GM18858 (cell line): ENCODE data around the gene LHFPL3.

Source experiments
- ATAC-seq: cut with Tn5 transposase; IDR thresholded peaks from one replicate; pipeline ENCODE4 v1.9.1; 2021; ENCODE audit not compliant: unreplicated experiment

Gene LHFPL3

DNA sequence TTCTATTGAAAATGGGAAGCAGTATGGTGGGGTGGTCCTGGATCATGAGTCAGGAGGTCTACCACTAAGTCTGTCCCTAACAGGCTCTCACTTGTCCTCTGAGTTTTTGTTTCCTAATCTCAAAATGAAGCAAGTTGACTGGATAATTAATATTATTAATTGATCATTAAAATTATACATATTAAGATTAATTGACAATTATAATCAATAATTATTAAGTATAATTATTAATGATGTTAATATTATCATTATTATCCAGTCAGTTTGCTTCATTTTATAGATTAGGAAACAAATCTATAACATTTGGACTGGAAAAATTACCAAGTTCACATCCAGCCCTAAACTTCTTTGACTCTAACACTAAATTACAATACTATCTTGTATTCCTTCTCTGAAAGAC is 511.4 kb downstream of the LHFPL3 start:
- ATAC-seq: no peak

DNA sequence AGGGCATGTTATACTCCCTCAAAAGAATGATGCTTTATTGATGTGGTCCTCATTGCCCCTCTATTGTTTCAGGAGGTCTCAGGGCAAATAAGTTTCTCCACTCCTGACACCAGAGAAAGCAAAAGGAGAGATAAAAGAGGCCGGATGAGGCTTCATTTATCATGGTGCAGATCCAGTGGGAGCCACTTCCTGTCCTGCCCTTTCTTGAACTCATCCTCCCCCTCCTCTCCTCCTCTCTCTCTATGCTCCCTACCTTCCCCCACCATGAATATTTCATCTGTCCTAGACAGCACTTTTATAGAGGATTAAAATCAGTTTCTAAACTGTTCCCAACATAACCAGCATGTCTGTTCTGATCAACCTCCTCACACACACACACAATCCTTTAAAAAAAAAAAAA is 513.4 kb downstream of the LHFPL3 start:
- no peak for ATAC-seq

DNA sequence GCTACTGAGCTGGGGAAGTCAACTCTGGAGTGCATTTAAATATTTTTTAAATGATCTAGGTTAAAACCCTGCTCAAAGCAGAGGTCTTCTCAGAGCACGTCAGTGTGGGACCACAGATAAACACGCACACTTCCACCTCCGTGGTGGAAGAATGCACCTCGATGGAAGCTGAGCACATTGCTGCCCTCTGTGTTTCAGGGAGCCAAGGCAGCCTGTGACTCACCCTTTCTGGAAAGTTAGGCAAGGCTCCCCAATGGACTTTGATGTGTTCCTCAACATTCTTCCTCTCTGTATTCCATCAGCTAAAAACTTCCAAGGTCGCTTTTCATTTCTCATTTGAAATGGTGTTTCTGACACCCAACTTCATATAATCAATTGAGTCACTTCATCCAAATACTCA is 514.8 kb downstream of the LHFPL3 start:
- ATAC-seq: no peak

DNA sequence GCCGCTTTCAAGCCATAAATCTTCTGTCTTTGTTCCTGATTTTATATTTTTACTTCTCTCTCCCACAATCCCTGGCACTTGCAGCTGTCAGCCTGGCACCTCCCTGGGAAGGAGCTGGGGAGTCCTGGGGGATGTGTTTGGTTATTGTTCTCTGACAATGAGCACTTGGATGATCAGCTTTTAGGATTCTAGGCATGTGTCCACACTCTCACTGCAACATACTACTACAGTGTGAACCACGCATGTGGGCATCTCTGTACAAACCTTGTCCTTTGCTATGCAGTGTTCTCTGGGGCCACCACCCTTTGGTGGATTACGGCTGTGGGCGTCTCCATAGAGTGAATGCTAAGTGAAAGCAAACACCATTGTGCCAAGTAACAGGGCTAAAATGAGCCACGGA is 517.2 kb downstream of the LHFPL3 start:
- no peak for ATAC-seq

DNA sequence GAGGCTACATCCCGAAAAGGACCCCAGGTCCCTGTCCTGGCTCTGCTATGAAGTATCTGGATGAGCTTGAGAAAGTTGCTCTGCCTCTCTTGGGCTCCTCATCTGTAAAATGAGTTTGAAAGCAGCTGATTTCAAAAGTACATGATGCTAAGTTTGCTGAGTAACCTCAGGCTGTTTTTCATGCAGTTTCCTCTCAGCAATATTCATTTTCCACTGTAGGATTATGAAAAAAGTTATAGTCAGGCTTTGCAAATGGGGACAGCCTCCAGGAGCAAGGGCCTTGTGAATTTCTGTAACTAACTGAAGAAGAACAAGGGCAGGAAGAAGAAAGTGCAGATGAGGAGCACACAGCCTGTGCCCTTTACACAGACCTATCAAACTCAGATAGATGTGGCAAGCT is 518.3 kb downstream of the LHFPL3 start:
- ATAC-seq: no peak

DNA sequence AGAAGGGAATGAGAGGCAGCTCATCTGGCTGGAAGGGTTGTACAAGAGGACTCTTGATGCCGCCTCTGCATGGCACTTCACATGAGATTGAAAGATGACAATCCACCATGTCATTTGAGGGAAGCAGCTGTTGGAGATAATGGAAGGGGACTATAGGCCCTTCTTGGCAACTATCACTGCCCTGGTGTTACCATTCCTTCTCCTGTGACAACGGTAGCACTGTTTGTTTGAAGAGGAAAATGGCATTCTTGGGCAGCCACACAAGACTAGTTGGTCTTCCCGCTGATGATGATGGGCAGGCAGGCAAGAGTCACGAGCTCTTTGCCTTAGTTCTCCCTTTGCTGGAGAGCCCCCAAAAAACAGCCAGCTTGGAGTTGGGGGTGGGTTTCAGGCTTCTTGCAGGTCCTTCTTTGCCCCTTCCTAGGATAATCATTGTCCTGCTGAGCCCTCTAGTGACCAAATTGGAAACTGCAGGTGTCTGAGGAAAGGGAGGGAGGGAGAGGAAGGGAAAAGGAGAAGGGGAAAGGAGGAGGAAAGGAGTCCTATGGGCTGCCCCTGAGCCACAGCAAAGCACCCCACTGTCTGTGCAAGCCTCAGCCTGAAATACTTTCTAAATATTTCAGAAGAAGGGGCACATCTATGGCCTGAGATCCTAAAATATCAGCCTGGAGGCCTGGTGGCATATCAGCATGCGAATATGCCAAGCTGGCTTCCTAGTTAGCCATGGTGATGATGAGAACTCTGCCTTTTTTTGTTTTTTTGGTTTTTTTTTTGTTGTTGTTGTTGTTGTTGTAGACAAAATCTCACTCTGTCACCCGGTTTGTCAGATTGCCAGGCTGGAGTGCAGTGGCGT is 520.0 kb downstream of the LHFPL3 start:
- no peak for ATAC-seq

DNA sequence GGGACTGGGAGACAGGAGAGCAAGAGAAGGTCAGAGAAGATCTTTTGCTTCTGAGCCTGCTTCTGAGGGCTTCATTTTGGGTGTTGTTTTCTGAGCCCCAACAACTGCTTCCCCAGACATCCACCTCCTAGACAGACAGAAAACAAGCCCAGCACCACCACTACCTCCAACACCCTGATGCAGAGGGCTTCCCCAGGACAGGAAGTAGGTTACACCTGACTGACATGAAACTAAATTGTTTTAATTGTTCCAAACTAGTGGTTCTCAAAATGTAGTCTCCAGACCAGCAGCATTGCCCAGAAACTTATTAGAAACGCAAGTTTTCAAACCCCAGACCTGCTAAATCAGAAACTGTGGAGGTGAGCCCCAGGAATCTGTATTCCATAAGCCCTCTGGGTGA is 522.0 kb downstream of the LHFPL3 start:
- no peak for ATAC-seq

DNA sequence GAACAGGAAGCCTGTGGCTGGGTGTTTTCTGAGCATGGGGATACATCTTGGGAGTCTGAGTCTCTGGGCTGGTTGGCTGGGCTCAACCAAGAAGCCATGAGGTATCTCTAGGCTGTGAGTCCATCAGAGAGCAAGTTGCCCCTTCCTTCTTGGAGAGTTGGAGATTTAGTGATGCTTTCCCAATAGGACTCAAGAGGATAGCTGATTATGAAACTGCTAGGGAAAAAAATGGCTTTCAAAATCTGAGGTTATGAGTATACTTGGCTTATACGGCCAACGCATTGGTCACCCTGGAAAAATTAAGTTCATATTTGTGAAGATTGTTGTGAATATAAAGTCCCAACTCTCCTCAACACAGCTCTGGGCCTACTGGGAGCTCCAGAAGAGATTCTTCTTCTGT is 522.9 kb downstream of the LHFPL3 start:
- no peak for ATAC-seq

DNA sequence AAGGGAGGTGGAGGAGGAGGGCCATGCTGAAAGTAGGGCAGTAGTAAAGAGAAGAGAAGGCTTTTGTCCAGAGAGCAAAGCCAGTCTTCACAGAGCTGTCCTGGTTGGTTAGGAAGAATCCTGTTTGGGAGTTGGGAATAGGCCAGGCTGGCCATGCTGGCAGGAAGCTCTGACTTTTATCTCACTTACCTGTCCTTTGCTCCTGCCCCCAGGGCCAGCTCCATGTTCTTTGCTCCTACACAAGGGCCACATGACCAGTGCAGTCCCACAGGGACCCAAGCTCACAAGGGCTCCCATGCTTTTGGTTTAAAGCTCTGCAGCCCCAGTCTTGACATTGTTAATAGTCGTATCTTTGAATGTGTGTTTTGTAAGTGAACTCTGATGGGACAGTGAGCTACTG is 524.0 kb downstream of the LHFPL3 start:
- ATAC-seq: no peak

DNA sequence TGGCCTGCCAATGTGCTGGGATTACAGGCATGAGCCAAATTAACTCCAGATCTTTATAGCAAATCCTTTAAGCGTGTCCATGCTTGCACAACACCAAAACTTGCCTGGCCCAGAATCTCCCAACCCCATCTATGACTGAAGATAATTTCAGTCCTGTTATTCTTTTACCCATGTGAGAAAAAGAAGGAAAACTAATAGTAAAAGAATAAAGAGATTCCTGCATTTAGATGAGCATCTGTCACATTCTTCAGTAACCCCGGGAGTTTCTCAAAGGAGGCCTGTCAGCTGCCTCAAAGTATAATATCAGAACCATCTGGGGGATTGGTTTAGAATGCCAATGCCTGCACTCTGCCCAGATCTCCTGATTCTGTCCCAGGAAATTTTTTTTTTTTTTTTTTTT is 527.5 kb downstream of the LHFPL3 start:
- no peak for ATAC-seq

DNA sequence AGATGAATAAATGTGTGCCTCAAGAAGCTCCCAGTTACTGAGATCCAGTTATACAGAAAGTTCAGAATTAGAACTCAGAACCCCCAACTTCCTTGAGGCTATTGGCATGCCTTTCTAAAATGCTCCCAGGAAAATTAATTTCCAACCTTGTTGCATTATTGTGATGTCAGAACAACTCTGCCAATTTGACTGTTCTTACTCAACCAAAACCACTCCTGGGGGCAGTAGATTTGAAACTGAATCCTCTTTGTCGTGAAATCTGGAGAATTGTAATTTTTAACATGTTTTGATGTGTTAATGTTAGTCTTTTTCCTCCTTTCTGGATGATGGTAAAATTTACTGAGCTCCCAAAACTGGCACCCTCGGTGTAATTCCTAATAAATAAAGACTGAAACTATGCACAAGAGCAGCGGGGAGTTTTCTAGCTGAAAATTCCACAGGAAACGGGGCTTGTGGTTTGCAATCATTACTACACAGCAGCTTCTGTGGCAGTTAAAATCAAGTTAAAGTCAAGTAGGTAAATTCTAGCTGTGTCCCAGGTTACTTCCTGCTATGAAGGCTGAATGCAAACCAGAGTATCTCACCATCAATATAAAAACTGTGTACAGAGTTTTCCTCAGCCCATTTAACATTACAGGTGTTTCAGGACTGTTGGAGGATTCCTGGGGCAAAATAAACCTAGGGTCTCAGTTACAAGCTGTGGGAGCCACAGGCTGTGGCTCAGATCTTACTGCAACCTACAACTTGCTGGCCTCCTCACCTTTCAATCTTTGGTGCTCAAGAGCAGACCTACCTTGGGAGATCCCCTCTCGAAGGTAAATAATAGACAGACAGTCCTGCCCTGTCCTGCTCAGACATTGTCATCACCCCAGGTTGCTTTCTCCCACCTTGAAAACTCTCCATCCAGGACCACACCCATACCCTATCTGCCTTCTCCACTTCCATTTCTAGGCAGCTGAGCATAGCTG is 529.3 kb downstream of the LHFPL3 start:
- ATAC-seq: no peak

DNA sequence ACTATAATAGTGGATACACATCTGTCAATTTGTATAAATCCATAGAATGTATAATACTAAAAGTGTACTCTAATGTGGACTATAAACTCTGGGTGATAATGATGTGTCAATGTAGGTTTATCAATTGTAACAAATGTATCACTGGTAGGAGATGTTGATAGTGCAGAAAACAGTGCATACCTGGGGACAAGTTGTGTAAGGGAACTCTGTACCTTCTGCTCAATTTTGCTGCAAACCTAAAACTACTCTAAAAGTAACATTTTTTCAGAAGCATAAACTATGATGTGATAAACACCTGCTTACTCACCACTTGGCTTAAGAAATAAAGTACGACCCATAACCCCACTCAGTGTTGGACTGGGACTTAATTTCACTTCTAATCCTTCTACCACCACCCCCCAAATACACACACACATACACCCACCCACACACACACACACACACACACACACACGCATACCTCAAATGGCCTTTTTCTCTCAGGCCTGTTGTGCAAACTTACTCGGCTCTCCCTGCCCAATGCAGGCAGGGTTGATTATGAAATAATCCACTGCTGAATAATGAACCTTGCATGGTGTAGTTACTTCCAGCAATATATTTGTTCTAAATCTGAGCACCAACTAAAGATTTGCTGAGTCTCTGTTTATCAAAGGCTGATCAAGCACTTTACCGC is 531.5 kb downstream of the LHFPL3 start:
- ATAC-seq: no peak

DNA sequence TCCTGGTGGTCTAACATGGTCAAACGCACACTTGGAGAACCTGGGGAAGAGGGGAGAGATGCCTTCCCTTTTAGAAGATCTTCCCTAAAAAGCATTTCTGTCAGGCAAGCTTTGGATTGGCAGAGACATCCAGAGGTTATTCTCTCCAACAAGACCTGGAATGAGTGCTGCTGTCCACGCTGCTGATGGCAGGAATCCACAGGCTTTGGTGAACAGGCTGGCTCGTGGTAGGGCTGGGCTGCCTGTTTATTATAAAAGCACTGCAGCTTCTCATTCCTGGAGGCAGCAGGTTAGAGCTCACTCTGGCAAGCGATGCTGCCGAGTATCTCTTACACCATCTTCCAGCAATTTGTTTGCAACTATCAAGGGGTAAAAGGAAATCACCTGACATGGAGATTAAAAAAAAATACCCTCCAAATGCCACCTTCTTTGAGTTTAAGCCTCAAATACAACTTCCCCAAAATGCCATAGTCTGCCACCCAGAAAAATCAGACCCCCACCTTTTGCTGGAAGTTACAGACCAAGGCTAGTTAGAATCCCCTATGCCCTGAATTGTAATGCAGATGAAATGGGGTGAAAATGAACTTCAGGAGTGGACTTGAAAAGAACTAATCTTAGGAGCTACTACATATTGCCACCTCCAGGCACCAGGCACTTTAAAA is 533.5 kb downstream of the LHFPL3 start:
- no peak for ATAC-seq

DNA sequence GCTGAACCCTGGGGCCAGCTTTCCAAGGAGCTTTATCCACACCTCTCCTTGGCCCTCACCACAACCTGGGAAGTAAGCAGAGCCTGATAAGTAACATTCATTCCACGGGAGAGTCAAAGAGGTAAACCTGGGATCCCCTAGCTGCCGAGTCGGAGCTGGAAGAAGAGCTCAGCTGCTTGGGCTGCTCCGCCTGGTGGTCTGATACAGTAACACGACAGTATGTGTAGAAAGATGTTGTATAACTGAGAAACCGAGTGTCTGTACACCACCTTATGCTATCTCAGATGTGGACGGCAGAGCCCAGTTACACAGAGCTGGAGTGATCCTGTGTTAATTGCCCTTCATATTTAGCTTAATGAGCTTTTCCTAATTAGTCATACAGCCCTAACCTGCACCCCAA is 534.3 kb downstream of the LHFPL3 start:
- ATAC-seq: no peak

DNA sequence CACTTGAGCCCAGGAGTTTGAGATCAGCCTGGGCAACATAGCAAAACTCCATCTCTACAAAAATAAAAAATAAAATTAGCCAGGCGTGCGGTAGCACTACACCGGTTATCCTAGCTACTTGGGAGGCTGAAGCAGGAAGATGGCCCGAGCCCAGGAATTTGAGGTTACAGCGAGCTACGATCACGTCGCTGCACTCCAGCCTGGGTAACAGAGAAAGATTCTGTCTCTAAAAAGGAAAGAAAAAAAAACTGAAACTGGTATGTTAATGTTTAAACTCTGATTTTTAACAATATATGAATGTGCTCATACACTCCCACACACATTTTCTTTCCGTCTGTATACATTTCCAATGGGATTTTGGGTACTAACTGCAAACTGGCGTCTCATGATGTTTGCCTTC is 545.0 kb downstream of the LHFPL3 start:
- no peak for ATAC-seq

DNA sequence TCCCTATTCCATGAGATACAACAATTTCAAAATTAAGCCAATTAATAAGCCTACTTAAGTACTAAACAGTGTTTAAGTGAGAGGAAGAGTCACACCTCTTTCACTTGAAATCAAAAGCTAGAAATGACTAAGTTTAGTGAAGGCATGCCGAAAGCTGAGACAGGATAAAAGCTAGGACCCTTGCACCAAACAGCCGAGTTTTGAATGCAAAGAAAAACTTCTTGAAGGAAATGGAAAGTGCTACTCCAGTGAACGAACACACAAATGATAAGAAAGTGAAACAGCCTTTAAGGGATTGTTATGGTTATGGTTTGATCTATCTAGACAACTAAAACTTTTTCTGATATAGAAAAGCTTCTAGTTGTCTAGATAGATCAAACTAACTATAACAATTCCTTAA is 550.2 kb downstream of the LHFPL3 start:
- peak; percentile 85 for ATAC-seq

DNA sequence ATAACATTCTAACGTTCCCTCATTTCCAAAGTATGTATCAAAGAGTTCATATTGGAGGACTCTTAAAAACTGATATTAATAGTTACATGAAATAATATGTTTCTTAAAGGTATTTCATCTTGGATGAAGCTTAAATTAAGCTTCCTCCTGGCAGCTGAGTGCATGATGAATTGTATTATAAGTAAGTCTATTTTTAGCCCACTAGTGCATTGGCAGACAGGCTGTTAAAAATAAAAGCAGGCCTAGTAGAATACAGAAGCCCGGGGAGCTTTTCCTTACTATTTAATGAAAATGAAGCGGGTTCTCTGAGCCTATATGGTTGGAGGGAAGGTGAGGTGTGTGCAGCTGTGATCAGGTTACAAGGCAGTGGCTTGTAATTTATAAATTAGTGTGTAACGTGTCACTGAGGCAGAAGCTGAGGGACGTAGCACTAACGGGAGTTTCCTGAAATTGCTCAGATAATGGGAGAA is 554.9 kb downstream of the LHFPL3 start:
- ATAC-seq: no peak

DNA sequence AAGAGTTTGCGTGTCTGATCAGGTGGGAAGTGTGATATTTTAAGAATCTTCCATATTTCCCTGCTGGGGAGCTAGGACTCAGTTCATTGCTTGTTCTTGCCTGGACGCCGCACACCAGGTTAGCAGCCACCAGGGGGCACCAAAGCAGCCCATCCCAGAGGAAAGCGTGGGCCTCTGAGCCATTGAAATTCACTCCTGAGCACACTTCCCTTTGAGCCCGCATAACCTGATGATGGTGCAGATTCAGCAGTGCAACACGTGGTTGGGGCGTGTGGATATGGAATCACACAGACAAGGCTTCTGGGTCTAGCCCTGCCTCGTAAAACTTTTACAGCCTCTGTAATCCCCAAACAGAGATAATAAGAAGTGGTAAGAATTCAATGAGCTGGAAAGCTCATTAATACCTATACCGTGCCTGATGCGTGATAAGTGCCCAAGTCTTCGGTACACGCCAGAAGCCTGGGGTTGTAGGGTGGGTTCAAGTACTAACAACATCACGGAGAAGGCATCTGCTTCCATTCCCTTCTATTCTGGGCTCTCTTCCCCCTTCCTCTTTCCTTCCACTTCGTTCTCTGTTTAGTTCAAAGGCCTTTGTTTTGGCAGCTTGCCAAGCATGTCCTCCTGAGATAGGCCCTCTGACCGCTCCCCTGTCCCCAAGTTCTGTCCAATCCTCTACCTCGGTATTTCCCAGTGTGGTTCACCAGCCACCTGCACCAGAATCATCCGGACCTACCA is 555.5 kb downstream of the LHFPL3 start:
- ATAC-seq: peak; percentile 56

DNA sequence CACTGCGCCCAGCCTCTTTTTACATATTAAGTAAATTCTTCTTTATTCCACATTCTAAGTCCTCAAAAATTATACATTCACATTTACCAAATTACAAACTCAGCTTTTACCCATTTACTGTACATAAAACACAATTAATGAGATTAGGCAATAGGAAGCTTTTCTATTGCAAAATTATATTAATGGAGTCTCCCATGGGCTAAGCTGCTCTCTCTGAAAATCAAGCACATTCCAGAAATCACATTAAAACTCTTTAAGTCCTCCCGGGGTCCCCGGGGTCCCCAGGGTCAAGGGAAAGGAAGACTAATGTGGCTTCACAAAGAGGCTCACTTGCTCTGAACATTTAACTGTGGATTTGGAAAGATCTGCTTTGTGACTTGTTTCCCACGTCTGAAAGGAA is 558.2 kb downstream of the LHFPL3 start:
- no peak for ATAC-seq

DNA sequence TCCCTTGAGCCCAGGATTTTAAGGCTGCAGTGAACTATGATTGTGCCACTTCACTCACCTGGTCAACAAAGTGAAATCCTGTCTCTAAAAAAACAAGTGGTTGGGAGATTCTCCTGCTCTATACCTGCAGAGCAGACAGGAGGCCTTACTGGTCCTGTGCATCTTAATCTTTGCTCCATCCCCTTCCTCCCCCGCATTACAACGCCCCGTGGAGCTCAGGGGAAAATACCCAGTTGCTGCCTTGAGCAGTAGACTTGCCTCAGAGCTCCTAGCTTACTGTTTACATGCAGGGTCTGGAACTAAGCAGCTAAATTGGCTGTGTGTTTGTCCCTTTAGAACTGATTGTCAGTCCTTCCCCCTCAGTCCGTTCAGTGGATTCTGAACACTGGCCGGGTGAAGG is 561.8 kb downstream of the LHFPL3 start:
- ATAC-seq: no peak
